Measurements from ENCODE around the gene ATG101.

ATG101 gene

GRCh38 chr12:52045794-52046199 lies 24.0 kb upstream of the ATG101 start (continued):
- TF ChIP-seq POU6F1 (CRISPR knock-in tag; IDR thresholded peaks at IDR 0.05; ENCODE audit: borderline replicate concordance, low read depth), result no peak
- TF ChIP-seq TCF4 (CRISPR knock-in tag; IDR thresholded peaks at IDR 0.05; ENCODE audit: borderline replicate concordance), result no peak

- no peak for ATAC-seq
- TF ChIP-seq ZFP3 (CRISPR knock-in tag; IDR thresholded peaks at IDR 0.05), result no peak
- no peak for TF ChIP-seq ZC3H10 (CRISPR knock-in tag; IDR thresholded peaks at IDR 0.05)
- no peak for TF ChIP-seq SNAI2 (CRISPR knock-in tag; IDR thresholded peaks at IDR 0.05)
- TF ChIP-seq POU6F1 (CRISPR knock-in tag; IDR thresholded peaks at IDR 0.05; ENCODE audit: borderline replicate concordance, low read depth), result no peak
- no peak for TF ChIP-seq TSHZ2 (CRISPR knock-in tag; IDR thresholded peaks at IDR 0.05)
- no peak for TF ChIP-seq GLIS3 (CRISPR knock-in tag; IDR thresholded peaks at IDR 0.05)
- no peak for TF ChIP-seq OSR1 (CRISPR knock-in tag; IDR thresholded peaks at IDR 0.05)
- no peak for TF ChIP-seq ZNF70 (CRISPR knock-in tag; IDR thresholded peaks at IDR 0.05)
- TF ChIP-seq ZFP30 (CRISPR knock-in tag; IDR thresholded peaks at IDR 0.05), result no peak
- TF ChIP-seq ARNTL (CRISPR knock-in tag; IDR thresholded peaks at IDR 0.05; ENCODE audit: borderline replicate concordance, low read depth), result no peak
- TF ChIP-seq CSRNP3 (CRISPR knock-in tag; IDR thresholded peaks at IDR 0.05), result no peak
- no peak for TF ChIP-seq TCF4 (CRISPR knock-in tag; IDR thresholded peaks at IDR 0.05; ENCODE audit: borderline replicate concordance)
- no peak for TF ChIP-seq TOX (CRISPR knock-in tag; IDR thresholded peaks at IDR 0.05; ENCODE audit: borderline replicate concordance)
- no peak for TF ChIP-seq RARB (CRISPR knock-in tag; IDR thresholded peaks at IDR 0.05)
- no peak for TF ChIP-seq BACH2 (CRISPR knock-in tag; IDR thresholded peaks at IDR 0.05; ENCODE audit: borderline replicate concordance)
- no peak for TF ChIP-seq CREB5 (CRISPR knock-in tag; IDR thresholded peaks at IDR 0.05; ENCODE audit: low read depth)
- TF ChIP-seq ESRRG (CRISPR knock-in tag; IDR thresholded peaks at IDR 0.05), result no peak
Observed at GRCh38 chr12:52046859-52047258, 22.9 kb upstream of the ATG101 start.

GRCh38 chr12:52049286-52049685 lies 20.5 kb upstream of the ATG101 start:
- TF ChIP-seq POU6F1 (CRISPR knock-in tag; IDR thresholded peaks at IDR 0.05; ENCODE audit: borderline replicate concordance, low read depth) (no peak), CSDC2 (CRISPR knock-in tag; IDR thresholded peaks at IDR 0.05) (no peak), ZC3H10 (CRISPR knock-in tag; IDR thresholded peaks at IDR 0.05) (no peak)
- no peak for ATAC-seq

GRCh38 chr12:52049688-52050087 lies 20.1 kb upstream of the ATG101 start:
- no peak for ATAC-seq
- TF ChIP-seq ZC3H10 (CRISPR knock-in tag; IDR thresholded peaks at IDR 0.05), result no peak
- TF ChIP-seq TCF4 (CRISPR knock-in tag; IDR thresholded peaks at IDR 0.05; ENCODE audit: borderline replicate concordance), result no peak
- TF ChIP-seq SNAI2 (CRISPR knock-in tag; IDR thresholded peaks at IDR 0.05), result no peak
- TF ChIP-seq PATZ1 (CRISPR knock-in tag; IDR thresholded peaks at IDR 0.05; ENCODE audit: borderline replicate concordance), result no peak
- TF ChIP-seq POU6F1 (CRISPR knock-in tag; IDR thresholded peaks at IDR 0.05; ENCODE audit: borderline replicate concordance, low read depth), result no peak
- TF ChIP-seq ISL1 (CRISPR knock-in tag; IDR thresholded peaks at IDR 0.05), result no peak
